Mucosa of descending colon (tissue), 3 donors: ENCODE results near the gene HNRNPM. TPM values are rescaled to one million over a fixed set of nuclear protein-coding genes. Genes with fewer than 3 reads are reported as not detected.

Experiments used
- ATAC-seq: fragments of 200-7000 bp; cut with Tn5 transposase; one replicate; pipeline ENCODE4 v1.9.1; 2020; ENCODE audit warnings: mild to moderate bottlenecking, moderate library complexity
- DNase-seq, 3 donors: peaks; one replicate each; pipeline ENCODE4 v3.0.0-alpha.2; 2020
- H3K36me3 ChIP-seq: fragments of 200-600 bp; one replicate; pipeline ENCODE4 v1.8.0; 2021; ENCODE audit warnings: low read depth, mild to moderate bottlenecking
- H3K4me1 ChIP-seq: fragments of 200-600 bp; one replicate; pipeline ENCODE4 v1.8.0; 2021; ENCODE audit warnings: low read depth, mild to moderate bottlenecking
- H3K4me3 ChIP-seq: fragments of 200-600 bp; one replicate; pipeline ENCODE4 v1.8.0; 2021; ENCODE audit warnings: mild to moderate bottlenecking
- H3K9me3 ChIP-seq: fragments of 200-600 bp; one replicate; pipeline ENCODE4 v1.8.0; 2021; ENCODE audit warnings: mild to moderate bottlenecking
- CTCF ChIP-seq: fragments of 200-600 bp; IDR thresholded peaks from one replicate; pipeline ENCODE4 v1.8.0; 2022; ENCODE audit warnings: antibody characterized with exemption, mild to moderate bottlenecking
- intact Hi-C, 2 donors: fragments of 100-400 bp; cut with DNase I in 1 of 2; cut with micrococcal nuclease in 1 of 2; formaldehyde crosslinking; loops; one replicate each; pipeline versions ENCODE4 v1.11.0 to v1.11.1; 2022; cut with DNase I, micrococcal nuclease
- total RNA-seq, 3 donors: library from RNA; stranded (reverse); fragmentation: NEBNext Ultra II Directional in 2 of 3; extraction: Animal tissue kit (Norgen Biotek cat#: 25700) in 2 of 3; gene quantifications; one replicate each; pipeline versions ENCODE4 v1.2.1 to v1.2.4, GENCODE V29; 2021 to 2023
- donor health status: DM: no; HTN: no; CAD: no; lungs with moderate emphysema.
- donor health status: DM: no; HTN: no; CAD: no.
- donor health status: DM: no; HTN: yes; CAD: no.

HNRNPM gene
- total RNA-seq, 3 donors from 2014 or later, result 116 to 181 (median 149) TPM

GRCh38 chr19:8452446-8453123 lies 7.8 kb downstream of the HNRNPM start:
- Histone ChIP-seq H3K4me1 (peaks cover 50% of the 10 kb centered on the region), H3K4me3 (no peak overlapping the region), H3K36me3 (no peaks in the 10 kb centered on the region), H3K9me3 (no peaks in the 10 kb centered on the region)
- intact Hi-C loops, result no loop called here
- ATAC-seq (no peak), DNase-seq (no peak)
- no peak for TF ChIP-seq CTCF

- H3K9me3 ChIP-seq, result no peaks in the 10 kb centered on the region
- H3K4me1 ChIP-seq, result peaks cover 46% of the 10 kb centered on the region
- no peak for ATAC-seq
- H3K36me3 ChIP-seq, result no peaks in the 10 kb centered on the region
- H3K4me3 ChIP-seq, result no peak overlapping the region
- intact Hi-C loops, result no loop called here
- no peak for TF ChIP-seq CTCF
- no peak for DNase-seq
These were observed 8.8 kb downstream of the HNRNPM start for GRCh38 chr19:8453616-8454015.

- ATAC-seq (no peak), DNase-seq (no peak)
- Histone ChIP-seq H3K4me1 (peaks cover 48% of the 10 kb centered on the region), H3K36me3 (no peaks in the 10 kb centered on the region), H3K9me3 (no peaks in the 10 kb centered on the region), H3K4me3 (no peak overlapping the region)
- intact Hi-C loops, result no loop called here
- TF ChIP-seq CTCF, result no peak
These were observed 9.4 kb downstream of the HNRNPM start for GRCh38 chr19:8454218-8454617.

GRCh38 chr19:8455018-8455417 lies 10.2 kb downstream of the HNRNPM start:
- TF ChIP-seq CTCF, result no peak
- ATAC-seq (no peak), DNase-seq (no peak)
- Histone ChIP-seq H3K9me3 (no peaks in the 10 kb centered on the region), H3K4me3 (no peak overlapping the region), H3K4me1 (peaks cover 55% of the 10 kb centered on the region), H3K36me3 (no peaks in the 10 kb centered on the region)
- intact Hi-C loops, result no loop called here

GRCh38 chr19:8456064-8456463 lies 11.3 kb downstream of the HNRNPM start:
- H3K9me3 ChIP-seq, result no peaks in the 10 kb centered on the region
- TF ChIP-seq CTCF, result no peak
- DNase-seq, result no peak
- H3K4me3 ChIP-seq, result no peak overlapping the region
- H3K4me1 ChIP-seq, result peaks cover 61% of the 10 kb centered on the region
- peak; percentile 22 for ATAC-seq
- intact Hi-C loops, result no loop called here
- no peaks in the 10 kb centered on the region for H3K36me3 ChIP-seq

GRCh38 chr19:8457209-8457608 lies 12.4 kb downstream of the HNRNPM start:
- no peak for TF ChIP-seq CTCF
- ATAC-seq, result no peak
- H3K9me3 ChIP-seq, result no peaks in the 10 kb centered on the region
- no peak for DNase-seq
- H3K4me3 ChIP-seq, result no peak overlapping the region
- intact Hi-C loops, result no loop called here
- H3K4me1 ChIP-seq, result peaks cover 54% of the 10 kb centered on the region
- H3K36me3 ChIP-seq, result no peaks in the 10 kb centered on the region
